ENCODE results near the gene RAD51B. TPM values are rescaled to one million over a fixed set of nuclear protein-coding genes. Genes with fewer than 3 reads are reported as not detected.
A peak's percentile ranks its signal among the peaks of the same experiment; 100 is the strongest.

Gene RAD51B
- total RNA-seq, 4 donors from 2014 or later, result 5.0 to 31.8 (median 20.6) TPM

GRCh38 chr14:68140806-68141205 is 321.2 kb downstream of the RAD51B start:
- Histone ChIP-seq H3K27me3 (no peaks in the 10 kb centered on the region), H3K4me1 (peaks cover 49 to 80% (median 65%) of the 10 kb centered on the region in 4 donors), H3K4me3 (no peak overlapping the region), H3K27ac (peak overlapping the region; percentile 83 to 89 (median 88)), H3K9me3 (no peaks in the 10 kb centered on the region), H3K36me3 (no peaks in the 10 kb centered on the region)
- in situ Hi-C loops (cut with MboI; ENCODE audit: low pct_ligation_motif_present in 1 of 4, low pct_unique_long_range_greater_than_20kb in 1 of 4, low sequenced_read_pairs in 3 of 4) (loop anchor here in 1 of 4 donors (10.0 to 25.0 kb wide), 2 partner anchors 104 to 179 kb away; no protein-coding TSS in a partner anchor), intact Hi-C loops (cut with DNase I; ENCODE audit: low total_unique reads) (loop anchor here (10.0 kb wide), 3 partner anchors 104 to 384 kb away; no protein-coding TSS in a partner anchor)
- WGBS, 2 donors (ENCODE audit: low coverage in 1 of 2), result 71 to 77% methylated on average over 3 of the region's 3 CpGs
- DNase-seq, result no peak
- TF ChIP-seq CTCF (IDR thresholded peaks at IDR 0.05) (no peak), POLR2A (IDR thresholded peaks at IDR 0.05) (no peak), EP300 (IDR thresholded peaks at IDR 0.05; ENCODE audit: low read depth) (no peak), POLR2AphosphoS5 (IDR thresholded peaks at IDR 0.05) (no peak)

- Histone ChIP-seq H3K27ac (peak overlapping the region; percentile 83 to 89 (median 88)), H3K4me1 (peaks cover 50 to 86% (median 72%) of the 10 kb centered on the region in 4 donors), H3K9me3 (no peaks in the 10 kb centered on the region), H3K4me3 (no peak overlapping the region), H3K27me3 (no peaks in the 10 kb centered on the region), H3K36me3 (no peaks in the 10 kb centered on the region)
- in situ Hi-C loops (cut with MboI; ENCODE audit: low pct_ligation_motif_present in 1 of 4, low pct_unique_long_range_greater_than_20kb in 1 of 4, low sequenced_read_pairs in 3 of 4), result loop anchor here in 1 of 4 donors (10.0 to 25.0 kb wide), 2 partner anchors 103 to 179 kb away; no protein-coding TSS in a partner anchor
- 37 to 60% methylated on average over 5 of the region's 5 CpGs for WGBS, 2 donors (ENCODE audit: low coverage in 1 of 2)
- TF ChIP-seq EP300 (IDR thresholded peaks at IDR 0.05; ENCODE audit: low read depth), result no peak
- no peak for TF ChIP-seq CTCF (IDR thresholded peaks at IDR 0.05)
- no peak for TF ChIP-seq POLR2AphosphoS5 (IDR thresholded peaks at IDR 0.05)
- TF ChIP-seq POLR2A (IDR thresholded peaks at IDR 0.05), result no peak
- intact Hi-C loops (cut with DNase I; ENCODE audit: low total_unique reads), result loop anchor here (10.0 kb wide), 3 partner anchors 103 to 383 kb away; no protein-coding TSS in a partner anchor
- no peak for DNase-seq
Measured at GRCh38 chr14:68141281-68142088, 321.9 kb downstream of the RAD51B start.

GRCh38 chr14:68143341-68143841 is 323.8 kb downstream of the RAD51B start:
- peak overlapping the region; percentile 83 to 89 (median 88) for H3K27ac ChIP-seq
- TF ChIP-seq EP300 (IDR thresholded peaks at IDR 0.05; ENCODE audit: low read depth) (no peak), POLR2AphosphoS5 (IDR thresholded peaks at IDR 0.05) (peak in 2 of 3 donors; percentile 24 to 64)
- no peaks in the 10 kb centered on the region for H3K36me3 ChIP-seq
- no peak overlapping the region for H3K4me3 ChIP-seq
- H3K4me1 ChIP-seq, result peaks cover 52 to 89% (median 74%) of the 10 kb centered on the region in 4 donors
- no peaks in the 10 kb centered on the region for H3K9me3 ChIP-seq
- intact Hi-C loops (cut with DNase I; ENCODE audit: low total_unique reads), result loop anchor here (10.0 kb wide), 3 partner anchors 101 to 381 kb away; no protein-coding TSS in a partner anchor
- 56% methylated on average over 3 to 4 of the region's 4 CpGs for WGBS, 2 donors (ENCODE audit: low coverage in 1 of 2)
- peak; percentile 61 for DNase-seq
- no peaks in the 10 kb centered on the region for H3K27me3 ChIP-seq
- in situ Hi-C loops (cut with MboI; ENCODE audit: low pct_ligation_motif_present in 1 of 4, low pct_unique_long_range_greater_than_20kb in 1 of 4, low sequenced_read_pairs in 3 of 4), result loop anchor here in 1 of 4 donors (10.0 to 25.0 kb wide), 2 partner anchors 101 to 181 kb away; no protein-coding TSS in a partner anchor

GRCh38 chr14:68144051-68144681 is 324.6 kb downstream of the RAD51B start:
- TF ChIP-seq EP300 (IDR thresholded peaks at IDR 0.05; ENCODE audit: low read depth), result peak; percentile 88
- TF ChIP-seq POLR2AphosphoS5 (IDR thresholded peaks at IDR 0.05), result peak; percentile 52 to 87 (median 85)
- no peak for TF ChIP-seq POLR2A (IDR thresholded peaks at IDR 0.05)
- H3K4me3 ChIP-seq, result no peak overlapping the region
- WGBS, 2 donors (ENCODE audit: low coverage in 1 of 2), result 20 to 72% methylated on average over 1 to 3 of the region's 3 CpGs
- peak; percentile 31 for DNase-seq
- H3K4me1 ChIP-seq, result peaks cover 44 to 81% (median 67%) of the 10 kb centered on the region in 4 donors
- H3K36me3 ChIP-seq, result no peaks in the 10 kb centered on the region
- no peaks in the 10 kb centered on the region for H3K27me3 ChIP-seq
- H3K9me3 ChIP-seq, result no peaks in the 10 kb centered on the region
- H3K27ac ChIP-seq, result peak overlapping the region; percentile 83 to 89 (median 88)
- in situ Hi-C loops (cut with MboI; ENCODE audit: low pct_ligation_motif_present in 1 of 4, low pct_unique_long_range_greater_than_20kb in 1 of 4, low sequenced_read_pairs in 3 of 4) (loop anchor here in 1 of 4 donors (10.0 to 25.0 kb wide), 2 partner anchors 101 to 182 kb away; no protein-coding TSS in a partner anchor), intact Hi-C loops (cut with DNase I; ENCODE audit: low total_unique reads) (loop anchor here (10.0 kb wide), 3 partner anchors 101 to 381 kb away; no protein-coding TSS in a partner anchor)
